Transverse colon (tissue), 4 donors: ENCODE measurements around the gene GJB2. TPM values are rescaled to one million over a fixed set of nuclear protein-coding genes. Genes with fewer than 3 reads are reported as not detected.
A peak's percentile ranks its signal among the peaks of the same experiment; 100 is the strongest.

Experiments
- DNase-seq: peaks from one replicate; pipeline ENCODE4 v3.0.0-alpha.2; 2019
- H3K27ac ChIP-seq, 4 donors: fragments of 200-600 bp; sonication (generic); 2 replicates each; pipeline ENCODE4 v1.5.1; 2016 to 2018; ENCODE audit warnings: inconsistent platforms in 4 of 4
- H3K27me3 ChIP-seq: fragments of 200-600 bp; sonication (generic); 2 replicates; pipeline ENCODE4 v1.5.1; 2017; ENCODE audit warnings: inconsistent platforms
- H3K36me3 ChIP-seq, 4 donors: fragments of 200-600 bp; sonication (generic); 2 replicates each; pipeline ENCODE4 v1.5.1; 2017 to 2019; ENCODE audit warnings: inconsistent platforms in 4 of 4
- H3K4me1 ChIP-seq, 4 donors: fragments of 200-600 bp; sonication (generic); 2 replicates each; pipeline ENCODE4 v1.5.1; 2017 to 2020; ENCODE audit warnings: inconsistent platforms in 4 of 4
- H3K4me3 ChIP-seq, 4 donors: fragments of 200-600 bp; sonication (generic); 1 replicate in 1 of 4; 2 replicates in 3 of 4; pipeline versions ENCODE4 v1.5.1 to v1.6.1; 2017 to 2019; ENCODE audit warnings: inconsistent platforms in 4 of 4
- H3K9me3 ChIP-seq, 2 donors: fragments of 200-600 bp; sonication (generic); 2 replicates each; pipeline ENCODE4 v1.5.1; 2017 to 2019; ENCODE audit warnings: inconsistent platforms in 2 of 2
- CTCF ChIP-seq, 5 experiments: fragments of 200-600 bp in 3 of 5; fragments of 450-650 bp in 2 of 5; sonication (generic) in 3 of 5; IDR thresholded peaks; 1 replicate in 2 of 5; 2 replicates in 3 of 5; pipeline ENCODE4 v1.5.1; 2016 to 2017; ENCODE audit warnings: antibody characterized with exemption in 5 of 5, inconsistent platforms in 3 of 5, mild to moderate bottlenecking in 2 of 5, moderate library complexity in 1 of 5
- EP300 ChIP-seq: sonication (generic); formaldehyde crosslinking; IDR thresholded peaks from one replicate; pipeline ENCODE4 v1.6.1; 2017; ENCODE audit warnings: antibody characterized with exemption, low read depth
- POLR2A ChIP-seq: fragments of 450-650 bp; IDR thresholded peaks from one replicate; pipeline ENCODE4 v1.6.1; 2016; ENCODE audit warnings: antibody characterized with exemption, mild to moderate bottlenecking, moderate library complexity
- POLR2AphosphoS5 ChIP-seq, 3 donors: sonication (generic); formaldehyde crosslinking; IDR thresholded peaks; one replicate each; pipeline ENCODE4 v1.6.1; 2016; ENCODE audit warnings: antibody characterized with exemption in 3 of 3
- WGBS, 2 donors: methylation state at CpG; one replicate each; pipeline ENCODE4 v1.1.5; 2018; ENCODE audit warnings: low coverage in 1 of 2; 5-methylcytosine and 5-hydroxymethylcytosine counted together
- in situ Hi-C, 4 donors: fragments of 200-750 bp; cut with MboI; loops; one replicate each; pipeline versions ENCODE4 v1.15.0 to v1.15.1; 2017; ENCODE audit warnings: low sequenced_read_pairs in 3 of 4, low pct_ligation_motif_present in 1 of 4, low pct_unique_long_range_greater_than_20kb in 1 of 4
- intact Hi-C: fragments of 100-400 bp; cut with DNase I; formaldehyde crosslinking; loops from one replicate; pipeline ENCODE4 v1.15.1; 2023; ENCODE audit warnings: low total_unique reads
- total RNA-seq, 4 donors: library from RNA; depleted of rRNA; stranded (reverse); fragments of >200 nt; gene quantifications; one replicate each; pipeline ENCODE4 v1.1.0, GENCODE V29; 2016

Gene GJB2
- total RNA-seq, 4 donors from 2014 or later = 5.0 to 38.4 (median 25.9) TPM

GRCh38 chr13:20175907-20176652 lies 16.7 kb downstream of the GJB2 start:
- intact Hi-C loops (loop anchor here (1.0 to 5.0 kb wide), 2 partner anchors 116 to 954 kb away; no protein-coding TSS in a partner anchor), in situ Hi-C loops (loop anchor here in 3 of 4 donors (25.0 kb wide), 4 partner anchors 311 to 761 kb away; partner anchors contain the start of gene XPO4 (in 1 of the 3))
- Histone ChIP-seq H3K4me1 (peaks cover 0 to 11% (median 5%) of the 10 kb centered on the region in 4 donors), H3K4me3 (no peak overlapping the region), H3K9me3 (no peaks in the 10 kb centered on the region), H3K36me3 (no peaks in the 10 kb centered on the region), H3K27me3 (peaks cover 39% of the 10 kb centered on the region), H3K27ac (no peak overlapping the region)
- TF ChIP-seq CTCF (IDR thresholded peaks at IDR 0.05) (no peak), POLR2A (no peak), EP300 (no peak), POLR2AphosphoS5 (IDR thresholded peaks at IDR 0.05) (no peak)
- DNase-seq = no peak
- 62 to 73% methylated on average over 5 to 14 of the region's 14 CpGs for WGBS, 2 donors

GRCh38 chr13:20175406-20175794 lies 17.3 kb downstream of the GJB2 start:
- DNase-seq = no peak
- no peaks in the 10 kb centered on the region for H3K36me3 ChIP-seq
- H3K27me3 ChIP-seq = peaks cover 39% of the 10 kb centered on the region
- 58 to 93% methylated on average over 2 to 3 of the region's 3 CpGs for WGBS, 2 donors
- in situ Hi-C loops (loop anchor here in 3 of 4 donors (25.0 kb wide), 4 partner anchors 312 to 762 kb away; partner anchors contain the start of gene XPO4 (in 1 of the 3)), intact Hi-C loops (loop anchor here (1.0 to 5.0 kb wide), 2 partner anchors 115 to 953 kb away; no protein-coding TSS in a partner anchor)
- H3K4me3 ChIP-seq = no peak overlapping the region
- no peaks in the 10 kb centered on the region for H3K9me3 ChIP-seq
- peak overlapping the region in 1 of 4 donors; percentile 42 for H3K27ac ChIP-seq
- TF ChIP-seq EP300 (no peak), POLR2A (no peak), POLR2AphosphoS5 (IDR thresholded peaks at IDR 0.05) (no peak), CTCF (IDR thresholded peaks at IDR 0.05) (no peak)
- H3K4me1 ChIP-seq = peaks cover 0 to 11% (median 5%) of the 10 kb centered on the region in 4 donors

GRCh38 chr13:20174656-20175405 lies 17.9 kb downstream of the GJB2 start:
- peaks cover 39% of the 10 kb centered on the region for H3K27me3 ChIP-seq
- H3K9me3 ChIP-seq = no peaks in the 10 kb centered on the region
- peak; percentile 85 for DNase-seq
- H3K4me1 ChIP-seq = peaks cover 0 to 11% (median 5%) of the 10 kb centered on the region in 4 donors
- no peaks in the 10 kb centered on the region for H3K36me3 ChIP-seq
- peak overlapping the region in 1 of 4 donors; percentile 8 for H3K4me3 ChIP-seq
- intact Hi-C loops = loop anchor here (1.0 to 5.0 kb wide), 2 partner anchors 115 to 953 kb away; no protein-coding TSS in a partner anchor
- 16 to 40% methylated on average over 6 to 20 of the region's 22 CpGs for WGBS, 2 donors
- in situ Hi-C loops = loop anchor here in 3 of 4 donors (25.0 kb wide), 5 partner anchors 238 to 762 kb away; partner anchors contain the start of gene XPO4 (in 1 of the 3)
- peak overlapping the region in 1 of 4 donors; percentile 42 for H3K27ac ChIP-seq
- TF ChIP-seq POLR2AphosphoS5 (IDR thresholded peaks at IDR 0.05) (peak in 1 of 3 donors; percentile 45), POLR2A (no peak)

- H3K27ac ChIP-seq = no peak overlapping the region
- in situ Hi-C loops (loop anchor here in 1 of 4 donors (25.0 kb wide), 1 partner anchor 236 kb away; no protein-coding TSS in a partner anchor), intact Hi-C loops (no loop called here)
- H3K9me3 ChIP-seq = no peaks in the 10 kb centered on the region
- DNase-seq = no peak
- no peaks in the 10 kb centered on the region for H3K36me3 ChIP-seq
- H3K27me3 ChIP-seq = peaks cover 24% of the 10 kb centered on the region
- TF ChIP-seq POLR2AphosphoS5 (IDR thresholded peaks at IDR 0.05) = no peak
- no peak for TF ChIP-seq CTCF (IDR thresholded peaks at IDR 0.05)
- no peak for TF ChIP-seq POLR2A
- no peak for TF ChIP-seq EP300
- H3K4me3 ChIP-seq = no peak overlapping the region
- peaks cover 0 to 11% (median 5%) of the 10 kb centered on the region in 4 donors for H3K4me1 ChIP-seq
- WGBS, 2 donors = 78 to 82% methylated on average over 2 to 8 of the region's 8 CpGs
These were observed 19.5 kb downstream of the GJB2 start for GRCh38 chr13:20173116-20173746.
